Osteoblast (primary cell): ENCODE data around the gene OR2T27. TPM values are rescaled to one million over a fixed set of nuclear protein-coding genes. Genes with fewer than 3 reads are reported as not detected.
"Not testable (repeated sequence)": the region's sequence is repeated elsewhere in the genome, so short reads cannot be mapped to it uniquely, and the experiment has no call there.

ENCODE experiments used
- DNase-seq: peaks from one replicate; pipeline ENCODE4 v3.0.0; 2011; ENCODE audit warnings: low spot score, mixed read lengths; ENCODE audit not compliant: insufficient read length; ENCODE audit errors: missing footprints
- H2AFZ ChIP-seq: 2 replicates; pipeline ENCODE4 v1.6.0; 2011; ENCODE audit warnings: mild to moderate bottlenecking, low read length
- H3K27ac ChIP-seq: 2 replicates; pipeline ENCODE4 v1.5.1; 2011; ENCODE audit warnings: mild to moderate bottlenecking, low read depth, low read length, moderate library complexity
- H3K27me3 ChIP-seq: 2 replicates; pipeline ENCODE4 v1.6.0; 2012; ENCODE audit warnings: mild to moderate bottlenecking, control low read depth, inconsistent platforms, low read length, moderate library complexity; ENCODE audit not compliant: insufficient read depth
- H3K36me3 ChIP-seq: 2 replicates; pipeline ENCODE4 v1.5.1; 2011; ENCODE audit warnings: mild to moderate bottlenecking, low read length, control low read depth, moderate library complexity; ENCODE audit not compliant: insufficient read depth
- H3K4me1 ChIP-seq: 2 replicates; pipeline ENCODE4 v1.5.1; 2011; ENCODE audit warnings: mild to moderate bottlenecking, low read length, control low read depth, moderate library complexity; ENCODE audit not compliant: insufficient read depth
- H3K4me2 ChIP-seq: 2 replicates; pipeline ENCODE4 v1.6.0; 2011; ENCODE audit warnings: mild to moderate bottlenecking, low read length; ENCODE audit not compliant: insufficient read depth
- H3K4me3 ChIP-seq: fragments of 200-600 bp; sonication (generic); 3 replicates; pipeline ENCODE4 v1.5.1; 2012; ENCODE audit warnings: mild to moderate bottlenecking, low read length, inconsistent platforms; ENCODE audit not compliant: insufficient read depth
- H3K79me2 ChIP-seq: 2 replicates; pipeline ENCODE4 v1.6.0; 2012; ENCODE audit warnings: mild to moderate bottlenecking, low read length, control low read depth, inconsistent platforms; ENCODE audit not compliant: insufficient read depth
- H3K9me3 ChIP-seq: 2 replicates; pipeline ENCODE4 v1.5.1; 2011; ENCODE audit warnings: low read depth, low read length, control low read depth
- H4K20me1 ChIP-seq: 2 replicates; pipeline ENCODE4 v1.6.0; 2012; ENCODE audit warnings: mild to moderate bottlenecking, low read length, control low read depth; ENCODE audit not compliant: insufficient read depth
- total RNA-seq: library from RNA; depleted of rRNA; stranded (reverse); fragments of >200 nt; gene quantifications from 2 replicates; pipeline ENCODE4 v1.2.3, GENCODE V29; 2012
- TF ChIP-seq, protein P1 (sequence below): IDR thresholded peaks from 2 replicates; pipeline ENCODE4 v1.5.1; 2011; ENCODE audit warnings: mild to moderate bottlenecking, low read depth, low read length, moderate library complexity; ENCODE audit errors: extremely low read depth

OR2T27 gene
- total RNA-seq, 1 donor, result not detected

DNA sequence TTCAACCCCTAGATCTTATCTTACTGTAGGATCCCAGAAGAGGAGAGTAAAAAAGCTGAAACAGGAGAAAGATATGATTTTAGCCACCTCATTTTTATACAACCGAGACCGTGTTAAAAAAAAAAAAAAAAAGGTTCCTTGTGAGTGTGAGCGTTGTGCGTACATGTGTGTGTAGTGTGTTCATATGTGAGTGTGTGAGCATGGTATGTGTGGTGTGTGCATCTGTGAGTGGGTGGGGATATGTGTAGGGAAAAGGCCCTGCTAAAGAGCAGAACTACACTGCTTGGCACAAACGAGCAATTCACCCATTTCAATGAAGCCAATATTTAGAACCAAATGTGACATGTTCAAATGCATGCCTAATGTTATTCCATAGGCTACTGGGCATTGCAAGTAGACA is 13.7 kb downstream of the OR2T27 start:
- not testable (repeated sequence) for H3K79me2 ChIP-seq, DNase-seq, H3K27me3 ChIP-seq, H4K20me1 ChIP-seq, H3K4me3 ChIP-seq, H3K9me3 ChIP-seq, H2AFZ ChIP-seq, H3K27ac ChIP-seq, H3K4me1 ChIP-seq, H3K36me3 ChIP-seq, H3K4me2 ChIP-seq

DNA sequence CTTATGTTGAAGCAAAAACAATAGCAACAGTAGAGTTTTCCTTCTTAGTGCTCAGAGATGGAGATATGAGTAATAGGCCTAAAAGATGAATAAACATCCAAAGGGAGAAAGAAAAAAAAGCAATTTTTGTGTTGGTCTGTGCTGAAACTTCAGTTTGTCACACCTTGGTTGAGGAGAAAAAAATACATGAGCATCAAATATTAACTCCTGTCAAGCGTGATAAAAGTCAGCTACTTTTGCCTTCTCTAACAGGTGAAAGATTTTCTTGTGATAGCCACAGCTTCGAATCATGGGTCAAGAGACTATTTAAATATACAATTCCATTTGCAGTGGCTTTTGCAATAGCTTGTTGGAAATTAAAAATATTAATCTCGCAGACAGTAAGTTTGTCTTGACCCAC is 14.4 kb downstream of the OR2T27 start:
- H3K9me3 ChIP-seq, H3K4me3 ChIP-seq, H3K27ac ChIP-seq, H3K36me3 ChIP-seq, H3K27me3 ChIP-seq, H3K4me2 ChIP-seq, DNase-seq, H4K20me1 ChIP-seq, H3K4me1 ChIP-seq, H3K79me2 ChIP-seq, H2AFZ ChIP-seq: not testable (repeated sequence)

DNA sequence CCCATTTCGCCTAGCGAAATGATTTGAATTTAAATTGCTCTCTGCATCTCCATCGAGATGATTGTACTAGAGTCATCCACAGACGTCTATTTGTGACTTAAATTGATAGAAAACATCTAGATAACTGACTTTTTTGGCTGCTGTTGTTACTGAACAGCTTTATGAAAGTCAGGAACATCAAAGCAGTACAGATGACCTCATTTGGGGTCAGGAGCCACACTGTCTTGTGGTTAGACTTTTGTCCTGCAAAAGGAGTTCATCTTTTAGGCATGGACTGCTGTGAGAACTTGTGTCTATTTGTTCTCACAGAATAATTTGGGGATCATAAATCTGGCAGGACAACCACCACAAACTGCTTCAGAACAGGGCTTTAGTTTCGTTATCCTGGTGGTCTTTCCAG is 15.7 kb downstream of the OR2T27 start:
- H3K9me3 ChIP-seq, H3K4me1 ChIP-seq, H4K20me1 ChIP-seq, H3K4me3 ChIP-seq, H2AFZ ChIP-seq, H3K4me2 ChIP-seq, H3K79me2 ChIP-seq, H3K27me3 ChIP-seq, H3K36me3 ChIP-seq, DNase-seq, H3K27ac ChIP-seq: not testable (repeated sequence)

DNA sequence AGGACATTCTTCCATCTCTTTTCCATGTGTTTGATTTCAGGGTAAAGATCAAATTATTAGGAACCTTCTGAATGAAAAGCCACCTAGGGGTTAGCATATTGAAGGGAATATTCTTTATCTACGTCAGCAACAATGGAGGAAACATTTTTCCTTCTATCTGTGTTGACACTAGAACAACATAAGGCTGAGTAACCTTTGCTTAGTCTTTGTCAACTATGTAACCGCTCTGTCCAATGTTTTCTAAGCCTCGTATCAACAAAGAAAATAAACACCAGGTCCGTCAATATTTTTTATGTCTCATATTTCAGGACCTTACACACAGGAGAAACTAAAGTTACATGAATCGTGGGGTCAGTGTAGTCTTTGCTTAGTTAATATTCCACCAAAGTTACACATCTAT is 18.7 kb downstream of the OR2T27 start:
- H3K27me3 ChIP-seq, H3K27ac ChIP-seq, H3K4me3 ChIP-seq, DNase-seq, H3K79me2 ChIP-seq, H3K36me3 ChIP-seq, H2AFZ ChIP-seq, H3K4me2 ChIP-seq, H3K9me3 ChIP-seq, H4K20me1 ChIP-seq, H3K4me1 ChIP-seq: not testable (repeated sequence)

DNA sequence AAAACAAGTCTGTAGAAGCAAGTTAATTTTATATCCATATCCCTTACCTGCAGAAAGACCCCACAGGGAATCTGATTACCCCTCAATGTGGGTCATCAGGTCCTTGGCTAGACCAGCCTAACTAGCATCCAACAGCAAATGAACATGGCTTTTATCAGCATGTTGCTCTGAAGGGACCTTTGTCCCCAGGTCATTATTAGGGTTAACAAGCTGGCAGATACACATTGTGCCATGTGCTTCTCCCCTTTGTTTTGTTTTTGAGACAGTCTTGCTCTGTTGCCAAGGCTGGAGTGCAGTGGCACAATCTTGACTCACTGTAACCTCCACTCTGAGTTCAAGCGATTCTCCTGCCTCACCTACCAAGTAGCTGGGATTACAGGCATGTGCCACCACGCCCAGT is 20.3 kb downstream of the OR2T27 start, which contains the start of gene OR2T11:
Gene OR2T11, minus strand, starts transcription at position 101 of the 400 bp plus-strand sequence. CDS start 7,963 bp downstream, outside the sequence.
- not testable (repeated sequence) for H3K4me3 ChIP-seq, H3K79me2 ChIP-seq, H3K27me3 ChIP-seq, H3K9me3 ChIP-seq, H3K36me3 ChIP-seq, H2AFZ ChIP-seq, DNase-seq, H3K4me1 ChIP-seq, H3K4me2 ChIP-seq, H4K20me1 ChIP-seq, H3K27ac ChIP-seq

DNA sequence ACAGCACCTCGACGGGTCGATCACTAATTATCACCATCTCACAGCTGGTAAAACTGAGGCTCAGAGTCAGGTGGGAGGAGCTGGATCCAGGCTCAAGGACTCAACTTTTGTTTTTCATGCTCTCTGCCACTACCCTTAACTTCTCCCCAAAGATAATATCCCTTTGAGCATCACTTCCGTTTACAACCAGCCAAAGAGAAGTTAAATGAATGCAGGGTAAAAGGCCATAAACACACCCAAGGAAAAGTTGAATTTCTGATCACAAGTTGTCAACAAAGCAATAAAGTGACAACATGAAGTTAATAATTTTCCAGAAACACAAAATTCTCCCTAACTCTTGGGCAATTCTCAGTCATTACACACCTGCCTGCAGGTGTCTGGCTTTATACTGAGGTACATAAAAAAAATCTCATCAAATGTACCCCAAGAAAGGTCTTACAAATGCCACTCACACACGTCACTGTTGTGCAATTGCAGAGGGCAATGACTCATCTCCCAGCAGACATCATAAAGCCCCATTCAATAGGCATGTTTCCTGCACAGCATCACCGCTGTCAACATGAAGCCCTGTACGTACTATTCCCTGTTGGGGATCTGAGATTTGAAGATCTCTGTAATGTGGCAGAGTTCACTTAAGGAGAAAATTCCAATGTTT is 23.8 kb downstream of the OR2T27 start:
- Histone ChIP-seq H3K27me3 (no peaks in the 10 kb centered on the region), H3K36me3 (no peaks in the 10 kb centered on the region), H3K4me3 (no peak overlapping the region), H3K9me3 (no peaks in the 10 kb centered on the region), H4K20me1 (no peaks in the 10 kb centered on the region), H3K4me1 (no peaks in the 10 kb centered on the region), H2AFZ (no peak overlapping the region), H3K4me2 (no peak overlapping the region), H3K27ac (no peak overlapping the region), H3K79me2 (no peaks in the 10 kb centered on the region)
- DNase-seq, result no peak
- TF ChIP-seq, protein P1, sequence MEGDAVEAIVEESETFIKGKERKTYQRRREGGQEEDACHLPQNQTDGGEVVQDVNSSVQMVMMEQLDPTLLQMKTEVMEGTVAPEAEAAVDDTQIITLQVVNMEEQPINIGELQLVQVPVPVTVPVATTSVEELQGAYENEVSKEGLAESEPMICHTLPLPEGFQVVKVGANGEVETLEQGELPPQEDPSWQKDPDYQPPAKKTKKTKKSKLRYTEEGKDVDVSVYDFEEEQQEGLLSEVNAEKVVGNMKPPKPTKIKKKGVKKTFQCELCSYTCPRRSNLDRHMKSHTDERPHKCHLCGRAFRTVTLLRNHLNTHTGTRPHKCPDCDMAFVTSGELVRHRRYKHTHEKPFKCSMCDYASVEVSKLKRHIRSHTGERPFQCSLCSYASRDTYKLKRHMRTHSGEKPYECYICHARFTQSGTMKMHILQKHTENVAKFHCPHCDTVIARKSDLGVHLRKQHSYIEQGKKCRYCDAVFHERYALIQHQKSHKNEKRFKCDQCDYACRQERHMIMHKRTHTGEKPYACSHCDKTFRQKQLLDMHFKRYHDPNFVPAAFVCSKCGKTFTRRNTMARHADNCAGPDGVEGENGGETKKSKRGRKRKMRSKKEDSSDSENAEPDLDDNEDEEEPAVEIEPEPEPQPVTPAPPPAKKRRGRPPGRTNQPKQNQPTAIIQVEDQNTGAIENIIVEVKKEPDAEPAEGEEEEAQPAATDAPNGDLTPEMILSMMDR, result no peak
